Measurements from ENCODE around the gene ZNF574.

- no peak for TF ChIP-seq CTCF (IDR thresholded peaks at IDR 0.05; ENCODE audit: extremely low read depth in 1 of 2, insufficient read depth in 1 of 2, low read depth in 1 of 2, low read length in 2 of 2)
- TF ChIP-seq POLR2AphosphoS5 (IDR thresholded peaks at IDR 0.05; ENCODE audit: insufficient read depth, low read depth, low read length), result no peak
- TF ChIP-seq POLR2A (IDR thresholded peaks at IDR 0.05; ENCODE audit: low read depth, low read length), result no peak
- no peak for TF ChIP-seq EZH2 (IDR thresholded peaks at IDR 0.05; ENCODE audit: borderline replicate concordance, low read depth, low read length, severe bottlenecking)
- no peak for TF ChIP-seq JUN (IDR thresholded peaks at IDR 0.05; ENCODE audit: borderline replicate concordance, insufficient read depth, insufficient read length, low read depth)
Measured at GRCh38 chr19:42059196-42059595, 16.8 kb upstream of the ZNF574 start.

Data from endothelial cell of umbilical vein (primary cell).